H54 (cell line): ENCODE measurements around the gene HES7.

Source experiments
- DNase-seq: peaks from one replicate; pipeline ENCODE4 v3.0.0; 2011; ENCODE audit warnings: low spot score, mixed read lengths; ENCODE audit not compliant: insufficient read length
- FAIRE-seq: peaks from 3 replicates; lab custom pipeline; 2011; peaks lifted over from hg19 to GRCh38; lab: Jason Lieb, UNC
- POLR2A ChIP-seq: IDR thresholded peaks from 2 replicates; pipeline ENCODE4 v1.6.1; 2011; ENCODE audit warnings: low read depth, mild to moderate bottlenecking, low read length

Gene HES7

GRCh38 chr17:8125947-8126490 lies 2.1 kb upstream of the HES7 start:
- FAIRE-seq: no peak

GRCh38 chr17:8125154-8125946 lies 1.4 kb upstream of the HES7 start:
- TF ChIP-seq POLR2A: no peak
- FAIRE-seq (no peak), DNase-seq (no peak)

More at GRCh38 chr17:8125947-8126490, 2.1 kb upstream of the HES7 start:
- TF ChIP-seq POLR2A: no peak
- DNase-seq: no peak

GRCh38 chr17:8124350-8125153 lies 646 bp upstream of the HES7 start:
- no peak for FAIRE-seq
- no peak for TF ChIP-seq POLR2A
- DNase-seq: no peak

- DNase-seq (no peak), FAIRE-seq (no peak)
- no peak for TF ChIP-seq POLR2A
Observed at GRCh38 chr17:8122924-8123694, 797 bp downstream of the HES7 start.

- no peak for DNase-seq
- FAIRE-seq: no peak
Observed at GRCh38 chr17:8122422-8122923, 1.4 kb downstream of the HES7 start.

GRCh38 chr17:8121681-8122421 lies 2.1 kb downstream of the HES7 start:
- DNase-seq (no peak), FAIRE-seq (no peak)
- TF ChIP-seq POLR2A: no peak

More at GRCh38 chr17:8122422-8122923, 1.4 kb downstream of the HES7 start:
- no peak for TF ChIP-seq POLR2A

- no peak for TF ChIP-seq POLR2A
- DNase-seq (no peak), FAIRE-seq (no peak)
Observed at GRCh38 chr17:8121407-8121680, 2.6 kb downstream of the HES7 start.

GRCh38 chr17:8120520-8121406 lies 3.1 kb downstream of the HES7 start:
- DNase-seq: no peak
- no peak for FAIRE-seq
- TF ChIP-seq POLR2A: no peak

- TF ChIP-seq POLR2A: no peak
- DNase-seq (no peak), FAIRE-seq (no peak)
Observed at GRCh38 chr17:8119581-8120519, 4.1 kb downstream of the HES7 start.

GRCh38 chr17:8118769-8119580 lies 4.9 kb downstream of the HES7 start:
- DNase-seq: no peak
- no peak for TF ChIP-seq POLR2A
- FAIRE-seq: no peak
